ENCODE results near the gene CNPY2. TPM values are rescaled to one million over a fixed set of nuclear protein-coding genes. Genes with fewer than 3 reads are reported as not detected.

The CNPY2 gene
- total RNA-seq, result 10 to 100 TPM; 62.4 to 63.3 TPM
- polyA plus RNA-seq (ENCODE audit: insufficient read depth, low read depth, low replicate concordance), result 82.5 TPM
- long read RNA-seq, donor 1, transcript CNPY2-206 (3 exons, 817 nt), result minor isoform, 7 of 58 reads
- long read RNA-seq, donor 1, transcript CNPY2-201 (6 exons, 1,214 nt), result major isoform, 41 of 58 reads
- long read RNA-seq, donor 1, partial matches to known transcripts, result 5 of 58 reads
- long read RNA-seq, donor 1, other reads (novel, unspliced or antisense), result 0 of 58 reads
- long read RNA-seq, donor 2, transcript CNPY2-204 (3 exons, 984 nt), result minor isoform, 6 of 28 reads
- long read RNA-seq, donor 2, transcript CNPY2-201 (6 exons, 1,214 nt), result major isoform, 19 of 28 reads
- long read RNA-seq, donor 2, partial matches to known transcripts, result 0 of 28 reads
- long read RNA-seq, donor 2, other reads (novel, unspliced or antisense), result 0 of 28 reads

DNA sequence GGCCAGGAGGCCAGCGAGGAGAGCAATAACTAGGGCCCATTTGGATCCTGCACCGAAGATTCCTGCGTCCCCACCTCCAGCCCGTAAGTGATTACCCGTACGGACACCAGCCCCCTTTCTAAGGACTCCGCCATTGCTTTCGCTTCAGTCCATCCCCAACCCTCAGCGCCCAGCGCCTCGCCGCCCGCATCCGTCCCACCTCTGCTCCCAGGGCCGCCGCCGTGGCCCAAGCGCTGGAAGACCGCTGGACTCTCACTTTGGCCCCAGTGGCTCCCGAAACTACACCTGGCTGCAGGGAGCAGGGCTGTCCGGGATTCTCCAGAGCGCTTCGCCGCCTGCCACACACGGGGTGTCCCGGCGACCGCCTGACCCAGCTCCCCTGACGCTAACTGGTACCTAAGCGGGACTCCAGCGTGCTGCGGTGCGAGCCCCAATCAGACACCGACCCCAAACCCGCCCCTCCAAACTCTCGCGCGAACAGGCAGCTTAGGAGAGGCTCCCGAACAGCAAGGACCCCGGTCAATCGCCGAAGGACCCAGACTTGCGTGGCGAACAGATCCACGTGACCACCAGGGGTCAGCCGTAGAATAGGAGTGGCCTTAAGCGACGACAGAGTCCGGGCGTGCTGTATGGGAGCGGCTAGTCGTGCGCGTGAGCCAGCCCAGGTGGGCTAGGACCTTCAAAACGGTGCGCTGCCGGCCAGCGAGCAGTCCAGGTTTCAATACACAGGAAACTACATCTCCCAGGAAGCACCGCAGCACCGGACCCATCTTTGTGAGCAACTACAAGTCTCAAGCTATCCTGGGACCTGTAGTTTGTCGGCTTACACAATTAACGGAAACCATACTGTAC, at the start of gene CNPY2:
CNPY2 (minus strand) TSS at position 367 of the 852 bp plus-strand sequence. CDS start 771 bp downstream, outside the sequence.
- H3K36me3 ChIP-seq (ENCODE audit: low read depth, missing control alignments), result no peaks in the 10 kb centered on the region
- no peaks in the 10 kb centered on the region for H3K27me3 ChIP-seq
- no peaks in the 10 kb centered on the region for H3K9me3 ChIP-seq
- 0 to 2% methylated on average over 30 to 57 of the region's 62 CpGs for WGBS, 2 donors
- DNase-seq, result peak; percentile 97
- intact Hi-C loops (cut with DNase I; ENCODE audit: low total_unique reads), result no loop called here
- peak within 1 kb of the TSS; percentile 79 to 92 for H3K27ac ChIP-seq
- TF ChIP-seq POLR2A (IDR thresholded peaks at IDR 0.05), result no peak
- peak in 2 of 3 experiments; percentile 18 to 47 for TF ChIP-seq CTCF (IDR thresholded peaks at IDR 0.05)
- H3K4me3 ChIP-seq, result peak within 1 kb of the TSS; percentile 59 to 93
- H3K4me1 ChIP-seq, result peaks cover 10% of the 10 kb centered on the region

DNA sequence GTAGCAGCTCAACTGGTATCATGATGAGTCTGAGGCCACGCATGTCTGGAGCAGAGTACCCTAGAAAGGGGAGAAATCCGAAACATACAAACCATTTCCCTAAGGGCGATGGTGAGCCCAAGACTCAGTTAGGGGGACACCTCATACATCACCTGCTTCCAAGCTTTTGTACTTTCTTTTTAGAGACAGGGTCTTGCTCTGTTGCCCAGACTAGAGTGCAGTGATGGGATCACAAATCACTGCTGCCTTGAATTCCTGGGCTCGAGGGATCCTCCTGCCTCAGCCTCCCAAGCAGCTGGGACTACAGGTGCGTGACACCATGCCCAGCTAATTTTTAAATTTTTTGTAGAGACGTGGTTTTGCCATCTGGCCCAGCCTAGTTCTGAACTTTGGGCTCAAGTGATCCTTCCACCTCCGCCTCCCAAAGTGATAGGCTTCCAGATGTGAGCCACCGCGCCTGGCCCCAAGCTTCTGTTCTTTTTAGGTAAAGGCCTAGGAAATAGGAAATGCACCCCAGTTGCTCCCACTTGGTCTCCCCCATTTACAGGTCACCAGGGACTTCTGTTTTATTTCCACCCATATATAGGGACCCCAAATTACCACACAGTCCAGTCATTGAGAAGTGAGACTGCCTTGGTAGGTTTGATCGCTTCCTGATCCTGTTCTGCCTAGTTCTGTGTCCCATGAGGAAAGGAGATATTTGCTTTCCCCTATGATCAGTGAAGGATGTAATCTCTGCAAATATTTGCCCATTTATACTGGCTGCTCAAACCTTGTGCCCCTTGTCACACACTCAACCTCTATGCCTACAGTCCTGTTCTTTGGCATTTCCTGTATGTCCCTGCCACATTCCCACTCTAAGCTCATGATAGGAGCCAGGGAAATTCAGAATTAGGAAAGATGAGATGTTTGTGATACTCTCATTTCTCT, 46.6 kb upstream of the CNPY2 start, which contains the start of gene APOF:
APOF (minus strand) TSS at position 728 of the 930 bp plus-strand sequence; CDS start at position 616, 112 bp downstream.
- peaks cover 11% of the 10 kb centered on the region for H3K4me1 ChIP-seq
- no peak within 1 kb of the TSS for H3K4me3 ChIP-seq
- DNase-seq, result no peak
- no peaks in the 10 kb centered on the region for H3K36me3 ChIP-seq (ENCODE audit: low read depth, missing control alignments)
- no peaks in the 10 kb centered on the region for H3K27me3 ChIP-seq
- 89 to 93% methylated on average over 10 of the region's 10 CpGs for WGBS, 2 donors
- no peaks in the 10 kb centered on the region for H3K9me3 ChIP-seq
- no peak for TF ChIP-seq CTCF (IDR thresholded peaks at IDR 0.05)
- no peak for TF ChIP-seq POLR2A (IDR thresholded peaks at IDR 0.05)
- intact Hi-C loops (cut with DNase I; ENCODE audit: low total_unique reads), result no loop called here
- no peak within 1 kb of the TSS for H3K27ac ChIP-seq

GRCh38 chr12:56361487-56362129, 45.8 kb upstream of the CNPY2 start:
- Histone ChIP-seq H3K36me3 (ENCODE audit: low read depth, missing control alignments) (no peaks in the 10 kb centered on the region), H3K4me1 (peaks cover 11% of the 10 kb centered on the region), H3K4me3 (no peak overlapping the region), H3K27ac (no peak overlapping the region), H3K9me3 (no peaks in the 10 kb centered on the region), H3K27me3 (no peaks in the 10 kb centered on the region)
- intact Hi-C loops (cut with DNase I; ENCODE audit: low total_unique reads), result no loop called here
- no peak for TF ChIP-seq POLR2A (IDR thresholded peaks at IDR 0.05)
- TF ChIP-seq CTCF (IDR thresholded peaks at IDR 0.05), result no peak
- no peak for DNase-seq
- 66 to 81% methylated on average over 8 of the region's 8 CpGs for WGBS, 2 donors
